ENCODE data around the gene OR14C36. TPM values are rescaled to one million over a fixed set of nuclear protein-coding genes. Genes with fewer than 3 reads are reported as not detected.

The OR14C36 gene
- total and polyA plus RNA-seq, 2 of the 8 experiments (the other 6 are each of a cell fraction or from before 2014, with no cell fraction given), result not detected

- Histone ChIP-seq H3K79me1 (ENCODE audit: low read depth, low read length) (no peaks in the 10 kb centered on the region), H3K36me3 (ENCODE audit: control insufficient read depth in 2 of 4, insufficient read depth in 4 of 4, low read length in 3 of 4) (no peaks in the 10 kb centered on the region), H2BK5ac (ENCODE audit: low read depth, low read length) (no peak overlapping the region), H3K4me2 (ENCODE audit: insufficient read depth in 1 of 2, low read depth in 2 of 2, low read length in 2 of 2) (no peak overlapping the region), H3K18ac (ENCODE audit: extremely low read depth, low read length) (no peak overlapping the region), H3K27ac (ENCODE audit: low read depth, low read length) (no peak overlapping the region), H3K4me3 (ENCODE audit: extremely low read depth in 1 of 4, insufficient read depth in 2 of 4, low read depth in 3 of 4, low read length in 4 of 4) (no peak overlapping the region), H2BK20ac (ENCODE audit: low read length) (no peak overlapping the region), H2BK15ac (ENCODE audit: low read length) (no peak overlapping the region), H2BK12ac (ENCODE audit: low read depth, low read length) (no peak overlapping the region), H3K4me1 (replicated peaks in 1 of 4; ENCODE audit: control insufficient read depth in 3 of 4, insufficient read depth in 4 of 4, low read length in 3 of 4) (no peaks in the 10 kb centered on the region), H2AFZ (ENCODE audit: low read length) (no peak overlapping the region), H3K79me2 (ENCODE audit: control insufficient read depth in 1 of 2, insufficient read depth in 2 of 2, low read length in 2 of 2) (no peaks in the 10 kb centered on the region), H2BK120ac (replicated peaks; ENCODE audit: low read depth, low read length) (no peak overlapping the region), H3K14ac (ENCODE audit: insufficient read length) (no peak overlapping the region), H3K27me3 (replicated peaks in 1 of 4; ENCODE audit: control insufficient read depth in 3 of 4, extremely low read depth in 1 of 4, insufficient read depth in 3 of 4, low read length in 3 of 4) (no peaks in the 10 kb centered on the region), H4K91ac (replicated peaks; ENCODE audit: insufficient read length, low read length) (no peak overlapping the region), H4K8ac (ENCODE audit: extremely low read depth, insufficient read depth, low read length) (no peak overlapping the region), H3K23me2 (ENCODE audit: low read depth, low read length) (no peaks in the 10 kb centered on the region), H3K23ac (ENCODE audit: insufficient read length) (no peak overlapping the region), H3K56ac (replicated peaks; ENCODE audit: insufficient read length, low read depth, low read length) (no peak overlapping the region), H3K4ac (replicated peaks; ENCODE audit: insufficient read length, low read depth, low read length) (no peak overlapping the region), H3K9me3 (ENCODE audit: insufficient read depth in 2 of 2, low read depth in 1 of 2, low read length in 1 of 2) (peaks cover 64 to 70% of the 10 kb centered on the region in 2 experiments), H2AK5ac (ENCODE audit: low read depth, low read length) (no peak overlapping the region), H3K9ac (replicated peaks in 1 of 4; ENCODE audit: extremely low read depth in 1 of 4, low read depth in 3 of 4, low read length in 3 of 4) (no peak overlapping the region), H4K20me1 (replicated peaks in 1 of 2; ENCODE audit: control insufficient read depth in 1 of 2, insufficient read depth in 2 of 2, low read length in 2 of 2) (no peaks in the 10 kb centered on the region), H4K5ac (ENCODE audit: insufficient read length, low read depth, low read length) (no peak overlapping the region)
- WGBS, 2 experiments (ENCODE audit: extremely low coverage in 1 of 2, insufficient coverage in 1 of 2, insufficient read length in 1 of 2, insufficient replicate concordance in 2 of 2, low coverage in 1 of 2, low lambda C conversion rate in 2 of 2, missing lambda C conversion rate in 1 of 2), result 77% methylated on average over 5 of the region's 5 CpGs; no CpG with 5 or more reads in 1 of the 2 experiments
- FAIRE-seq (no peak), DNase-seq (ENCODE audit: low read depth in 1 of 2, low spot score in 2 of 2) (no peak)
- ChIA-PET CTCF (ENCODE audit: partially characterized antibody) (interaction anchor here (0.7 kb wide), 1 partner anchor 435 kb away, joined by 3 read pairs; no protein-coding TSS in a partner anchor), POLR2A (ENCODE audit: partially characterized antibody) (no interaction called here)
- TF ChIP-seq ATF2 (IDR thresholded peaks at IDR 0.05; ENCODE audit: low read length), result no peak
- no peak for TF ChIP-seq RXRA (IDR thresholded peaks at IDR 0.05; ENCODE audit: insufficient read depth, low read depth, low read length)
Measured at GRCh38 chr1:248372394-248372793, 23.8 kb downstream of the OR14C36 start.

Data from H1 (cell line).